ENCODE results near the gene SRPX. TPM values are rescaled to one million over a fixed set of nuclear protein-coding genes. Genes with fewer than 3 reads are reported as not detected.

Gene SRPX
- total and polyA plus RNA-seq, 2 donors (not counting 1 experiment from before 2014, with no cell fraction given), result 0.59 TPM; not detected in 1

GRCh38 chrX:38205039-38205438, 15.6 kb downstream of the SRPX start:
- H3K4me1 Mint-ChIP-seq, result peaks cover 6% of the 10 kb centered on the region
- no peaks in the 10 kb centered on the region for H4K20me1 ChIP-seq (ENCODE audit: control insufficient read depth, insufficient read depth, low read length, poor library complexity, severe bottlenecking)
- no CpG with 5 or more reads among the region's 3 CpGs for WGBS (ENCODE audit: insufficient coverage)
- peak overlapping the region; percentile 11 for H2AFZ ChIP-seq (ENCODE audit: insufficient read depth, low read depth, low read length, poor library complexity, severe bottlenecking)
- H3K9me3 ChIP-seq (ENCODE audit: control extremely low read depth in 1 of 3, control insufficient read depth in 2 of 3, insufficient read depth in 1 of 3, low read length in 2 of 3), result peaks cover 0 to 10% (median 4%) of the 10 kb centered on the region in 3 donors
- ChIA-PET POLR2A (no interaction called here), CTCF (no interaction called here)
- H3K4me2 ChIP-seq (replicated peaks; ENCODE audit: low read depth, low read length, poor library complexity, severe bottlenecking), result no peak overlapping the region
- DNase-seq (peak; percentile 27), ATAC-seq (ENCODE audit: low read depth) (peak; percentile 61)
- TF ChIP-seq, protein P1, sequence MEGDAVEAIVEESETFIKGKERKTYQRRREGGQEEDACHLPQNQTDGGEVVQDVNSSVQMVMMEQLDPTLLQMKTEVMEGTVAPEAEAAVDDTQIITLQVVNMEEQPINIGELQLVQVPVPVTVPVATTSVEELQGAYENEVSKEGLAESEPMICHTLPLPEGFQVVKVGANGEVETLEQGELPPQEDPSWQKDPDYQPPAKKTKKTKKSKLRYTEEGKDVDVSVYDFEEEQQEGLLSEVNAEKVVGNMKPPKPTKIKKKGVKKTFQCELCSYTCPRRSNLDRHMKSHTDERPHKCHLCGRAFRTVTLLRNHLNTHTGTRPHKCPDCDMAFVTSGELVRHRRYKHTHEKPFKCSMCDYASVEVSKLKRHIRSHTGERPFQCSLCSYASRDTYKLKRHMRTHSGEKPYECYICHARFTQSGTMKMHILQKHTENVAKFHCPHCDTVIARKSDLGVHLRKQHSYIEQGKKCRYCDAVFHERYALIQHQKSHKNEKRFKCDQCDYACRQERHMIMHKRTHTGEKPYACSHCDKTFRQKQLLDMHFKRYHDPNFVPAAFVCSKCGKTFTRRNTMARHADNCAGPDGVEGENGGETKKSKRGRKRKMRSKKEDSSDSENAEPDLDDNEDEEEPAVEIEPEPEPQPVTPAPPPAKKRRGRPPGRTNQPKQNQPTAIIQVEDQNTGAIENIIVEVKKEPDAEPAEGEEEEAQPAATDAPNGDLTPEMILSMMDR (IDR thresholded peaks at IDR 0.05), result no peak
- TF ChIP-seq EZH2 (IDR thresholded peaks at IDR 0.05; ENCODE audit: borderline replicate concordance, insufficient read depth, low read depth, low read length, poor library complexity, severe bottlenecking), result no peak
- no peak overlapping the region for H3K4me3 Mint-ChIP-seq
- H3K4me1 ChIP-seq (ENCODE audit: control insufficient read depth in 2 of 2, insufficient read depth in 2 of 2, low read length in 2 of 2), result peaks cover 3 to 4% of the 10 kb centered on the region in 2 donors
- H3K79me2 ChIP-seq (ENCODE audit: control insufficient read depth, insufficient read depth, low read length), result no peaks in the 10 kb centered on the region
- H3K9ac ChIP-seq (ENCODE audit: low read length), result no peak overlapping the region
- peak overlapping the region; percentile 10 for H3K27ac Mint-ChIP-seq
- intact Hi-C loops (cut with micrococcal nuclease), result loop anchor here (10.0 kb wide), 1 partner anchor 80 kb away; no protein-coding TSS in a partner anchor
- H3K4me3 ChIP-seq (ENCODE audit: control extremely low read depth in 1 of 5, extremely low read depth in 1 of 5, insufficient read depth in 1 of 5, low read depth in 2 of 5, low read length in 4 of 5), result no peak overlapping the region
- peaks cover 4% of the 10 kb centered on the region for H3K9me3 Mint-ChIP-seq (ENCODE audit: insufficient read depth)
- H3K36me3 ChIP-seq (replicated peaks in 1 of 2; ENCODE audit: control extremely low read depth in 1 of 2, control insufficient read depth in 1 of 2, extremely low read depth in 1 of 2, insufficient read depth in 2 of 2, low read length in 1 of 2), result no peaks in the 10 kb centered on the region
- no peaks in the 10 kb centered on the region for H3K27me3 Mint-ChIP-seq
- H3K27ac ChIP-seq (ENCODE audit: low read length in 2 of 2), result no peak overlapping the region
- H3K27me3 ChIP-seq (replicated peaks in 1 of 4; ENCODE audit: control extremely low read depth in 1 of 4, control insufficient read depth in 3 of 4, insufficient read depth in 4 of 4, low read length in 3 of 4), result no peaks in the 10 kb centered on the region

DNA sequence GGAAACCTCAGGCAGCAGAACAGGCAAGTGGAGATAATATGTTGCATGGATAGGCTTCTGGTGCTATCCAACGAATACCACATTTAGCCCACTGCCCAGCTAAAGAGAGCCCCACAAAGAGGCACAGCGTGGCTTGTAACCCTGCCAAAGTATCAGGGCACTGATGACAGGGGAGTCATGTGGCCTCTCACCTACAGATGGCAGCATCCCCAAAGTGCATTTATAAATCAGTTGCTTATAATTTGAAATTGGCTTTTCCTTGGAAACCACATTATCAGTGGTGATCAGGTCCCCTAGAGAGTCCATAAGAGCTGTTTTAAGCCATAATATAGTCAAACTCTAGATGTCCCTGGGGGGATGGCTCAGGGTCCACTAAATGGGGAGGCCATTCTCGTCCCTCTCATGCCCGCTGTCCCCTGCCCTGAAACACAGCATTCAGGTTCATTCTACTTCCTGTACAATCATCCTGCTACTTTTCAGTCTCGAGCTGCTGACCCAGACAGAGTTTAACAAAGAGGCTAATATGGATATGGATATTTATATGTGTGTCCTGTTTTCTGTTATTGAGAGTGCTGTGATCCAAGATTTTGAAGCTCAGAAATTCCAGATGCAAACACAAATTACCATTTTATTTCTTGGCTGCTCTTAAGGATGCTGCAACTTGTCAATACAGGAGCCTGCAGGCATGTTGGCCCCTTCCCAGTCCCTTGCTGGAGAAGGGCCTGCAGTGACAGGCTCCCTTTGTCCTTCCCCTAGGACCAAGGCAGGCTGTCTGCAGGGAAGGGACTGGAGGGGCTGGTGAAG, 28.5 kb downstream of the SRPX start:
- WGBS (ENCODE audit: insufficient coverage), result no CpG with 5 or more reads among the region's 5 CpGs
- H3K4me3 Mint-ChIP-seq, result no peak overlapping the region
- H3K9ac ChIP-seq (ENCODE audit: low read length), result no peak overlapping the region
- TF ChIP-seq, protein P1 (IDR thresholded peaks at IDR 0.05), result peak; percentile 31
- TF ChIP-seq EZH2 (IDR thresholded peaks at IDR 0.05; ENCODE audit: borderline replicate concordance, insufficient read depth, low read depth, low read length, poor library complexity, severe bottlenecking), result no peak
- ATAC-seq (ENCODE audit: low read depth), result peak; percentile 36
- H3K9me3 ChIP-seq (ENCODE audit: control extremely low read depth in 1 of 3, control insufficient read depth in 2 of 3, insufficient read depth in 1 of 3, low read length in 2 of 3), result no peaks in the 10 kb centered on the region
- H3K4me3 ChIP-seq (ENCODE audit: control extremely low read depth in 1 of 5, extremely low read depth in 1 of 5, insufficient read depth in 1 of 5, low read depth in 2 of 5, low read length in 4 of 5), result no peak overlapping the region
- H3K79me2 ChIP-seq (ENCODE audit: control insufficient read depth, insufficient read depth, low read length), result no peaks in the 10 kb centered on the region
- H3K4me2 ChIP-seq (replicated peaks; ENCODE audit: low read depth, low read length, poor library complexity, severe bottlenecking), result no peak overlapping the region
- H2AFZ ChIP-seq (ENCODE audit: insufficient read depth, low read depth, low read length, poor library complexity, severe bottlenecking), result no peak overlapping the region
- intact Hi-C loops (cut with micrococcal nuclease), result loop anchor here (1.0 kb wide), 1 partner anchor 135 kb away; the partner anchor contains the start of gene RPGR
- H3K9me3 Mint-ChIP-seq (ENCODE audit: insufficient read depth), result no peaks in the 10 kb centered on the region
- POLR2A ChIA-PET, result no interaction called here
- H3K4me1 ChIP-seq (ENCODE audit: control insufficient read depth in 2 of 2, insufficient read depth in 2 of 2, low read length in 2 of 2), result no peaks in the 10 kb centered on the region
- H3K27me3 Mint-ChIP-seq, result peaks cover 11% of the 10 kb centered on the region
- H3K27me3 ChIP-seq (replicated peaks in 1 of 4; ENCODE audit: control extremely low read depth in 1 of 4, control insufficient read depth in 3 of 4, insufficient read depth in 4 of 4, low read length in 3 of 4), result peaks cover 0 to 9% (median 0%) of the 10 kb centered on the region in 4 experiments
- CTCF ChIA-PET, result interaction anchor here (1.4 to 3.8 kb wide), 3 partner anchors 102 to 139 kb away, joined by 3 to 20 read pairs (median 9); partner anchors contain the start of gene RPGR
- no peaks in the 10 kb centered on the region for H3K4me1 Mint-ChIP-seq
- no peak overlapping the region for H3K27ac Mint-ChIP-seq
- H3K36me3 ChIP-seq (replicated peaks in 1 of 2; ENCODE audit: control extremely low read depth in 1 of 2, control insufficient read depth in 1 of 2, extremely low read depth in 1 of 2, insufficient read depth in 2 of 2, low read length in 1 of 2), result no peaks in the 10 kb centered on the region
- H3K27ac ChIP-seq (ENCODE audit: low read length in 2 of 2), result no peak overlapping the region
- H4K20me1 ChIP-seq (ENCODE audit: control insufficient read depth, insufficient read depth, low read length, poor library complexity, severe bottlenecking), result no peaks in the 10 kb centered on the region
- peak; percentile 13 for DNase-seq

All from B cell (primary cell).